Stimulated activated CD4-positive, alpha-beta T cell treated with anti-CD3 and anti-CD28 coated beads, Interleukin-4, amount 100 ng/mL, for 4 hours (primary cell): ENCODE measurements around the gene AGBL1.
"Not testable (repeated sequence)": the region's sequence is repeated elsewhere in the genome, so short reads cannot be mapped to it uniquely, and the experiment has no call there.

Source experiments
- DNase-seq, 2 experiments: peaks; one replicate each; pipeline ENCODE4 v3.0.0-alpha.2; 2020

Gene AGBL1

DNA sequence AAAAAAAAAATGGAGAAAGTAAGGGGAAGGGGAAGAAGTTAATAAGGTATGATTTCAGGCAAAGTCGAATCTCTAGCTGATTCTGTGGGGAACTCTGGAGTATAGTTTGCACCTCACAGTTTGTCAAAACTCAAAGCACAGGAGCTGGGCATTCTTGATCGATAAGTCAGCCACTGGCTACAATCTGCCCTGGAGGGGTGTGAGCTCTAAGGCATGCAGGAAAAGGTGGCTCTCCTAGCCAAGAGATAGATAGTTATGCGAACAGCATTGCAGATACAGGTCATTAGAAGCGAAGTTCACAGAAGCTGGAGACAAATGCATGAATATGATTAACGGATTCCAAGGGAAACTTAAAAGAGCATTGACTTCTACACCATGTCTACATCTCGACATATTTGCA, 952.6 kb downstream of the AGBL1 start:
- DNase-seq, result no peak

GRCh38 chr15:87033056-87033455, 953.4 kb downstream of the AGBL1 start:
- no peak for DNase-seq

DNA sequence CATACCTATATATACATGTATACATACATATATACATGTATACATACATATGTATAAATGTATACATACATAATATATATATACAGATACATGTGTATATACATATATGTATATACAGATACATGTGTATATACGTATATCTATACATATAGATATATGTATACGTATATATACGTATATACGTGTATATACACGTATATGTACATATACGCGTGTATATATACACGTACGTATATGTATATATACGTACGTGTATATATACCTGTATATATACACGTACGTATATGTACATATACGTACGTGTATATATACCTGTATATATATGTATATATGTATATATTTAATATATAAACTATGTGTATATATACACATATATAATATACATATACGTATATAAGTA, 955.2 kb downstream of the AGBL1 start:
- no peak for DNase-seq

DNA sequence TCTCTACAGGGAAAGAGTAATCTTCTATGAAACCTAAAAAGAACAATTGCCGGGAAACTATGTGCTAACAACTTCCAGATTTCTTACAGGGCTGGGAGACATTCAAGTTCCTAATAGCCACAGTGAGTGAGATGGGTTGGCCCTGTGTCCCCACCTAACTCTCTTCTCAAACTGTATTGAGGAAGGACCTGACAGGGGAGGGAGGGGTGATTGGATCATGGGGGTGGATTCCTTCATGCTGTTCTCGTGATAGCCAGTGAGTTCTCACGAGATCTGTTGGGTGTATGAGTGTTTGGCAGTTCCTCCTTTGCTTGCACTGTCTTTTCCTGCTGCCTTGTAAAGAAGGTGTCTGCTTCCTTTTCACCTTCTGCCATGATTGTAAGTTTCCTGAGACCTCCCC, 958.7 kb downstream of the AGBL1 start:
- DNase-seq, result no peak

DNA sequence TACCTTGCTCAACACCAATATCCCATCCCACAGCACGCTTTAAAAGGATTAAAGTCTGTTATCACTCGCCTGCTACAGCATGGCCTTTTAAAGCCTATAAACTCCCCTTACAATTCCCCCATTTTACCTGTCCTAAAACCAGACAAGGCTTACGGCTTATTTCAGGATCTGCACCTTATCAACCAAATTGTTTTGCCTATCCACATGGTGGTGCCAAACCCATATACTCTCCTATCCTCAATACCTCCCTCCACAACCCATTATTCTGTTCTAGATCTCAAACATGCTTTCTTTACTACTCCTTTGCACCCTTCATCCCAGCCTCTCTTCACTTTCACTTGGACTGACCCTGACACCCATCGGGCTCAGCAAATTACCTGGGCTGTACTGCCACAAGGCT, 962.9 kb downstream of the AGBL1 start:
- not testable (repeated sequence) for DNase-seq

DNA sequence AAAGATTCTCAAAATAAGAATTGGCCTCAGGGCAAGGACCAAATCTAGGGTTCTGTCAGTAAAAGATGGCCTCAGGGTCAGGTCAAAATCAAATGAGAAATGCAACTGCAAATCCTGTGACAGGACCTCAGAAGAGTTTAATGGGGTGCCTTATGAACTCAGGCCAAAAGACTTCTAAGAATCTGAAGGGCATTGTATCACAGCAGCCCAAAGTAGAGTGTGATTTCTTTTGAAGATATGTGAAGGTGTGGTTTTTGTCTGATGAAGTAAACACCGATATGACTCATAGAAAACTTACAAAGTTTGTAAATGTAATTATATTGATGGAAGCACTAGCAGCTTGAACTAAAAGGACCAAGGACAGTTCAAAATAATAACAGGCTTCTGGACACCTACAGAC, 966.1 kb downstream of the AGBL1 start:
- no peak for DNase-seq

GRCh38 chr15:87047203-87047965, 967.7 kb downstream of the AGBL1 start:
- no peak for DNase-seq
